Measurements from ENCODE around the gene TMEM208.

TMEM208 gene

DNA sequence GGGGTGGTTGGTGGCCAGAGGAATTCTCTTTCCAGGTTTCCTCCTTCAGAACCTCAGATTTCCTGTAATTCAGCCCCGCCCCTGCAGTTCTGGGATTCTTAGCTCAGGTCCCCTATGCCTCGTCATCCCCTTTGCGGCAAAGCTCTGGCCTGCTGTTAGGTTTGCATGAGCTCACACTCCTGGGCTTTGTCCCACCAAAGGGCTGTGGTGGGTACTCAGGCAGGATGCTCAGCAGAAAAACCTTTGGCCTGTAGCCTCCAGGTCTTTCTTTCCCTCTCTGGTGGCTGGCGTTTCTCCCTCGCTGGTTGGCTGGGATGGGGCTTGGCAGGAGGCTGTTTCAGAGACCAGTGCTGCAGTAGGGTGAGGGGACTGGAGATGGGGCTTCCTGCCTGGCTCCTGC, 42.8 kb downstream of the TMEM208 start:
- H3K27ac Mint-ChIP-seq, result no peak overlapping the region
- no peaks in the 10 kb centered on the region for H3K9me3 Mint-ChIP-seq
- no peaks in the 10 kb centered on the region for H3K4me1 Mint-ChIP-seq (ENCODE audit: low read depth)
- DNase-seq (ENCODE audit: low spot score), result no peak
- no peak overlapping the region for H3K4me3 Mint-ChIP-seq
- H3K36me3 Mint-ChIP-seq (ENCODE audit: low read depth), result peaks cover 3% of the 10 kb centered on the region
- no peaks in the 10 kb centered on the region for H3K27me3 Mint-ChIP-seq (ENCODE audit: low read depth)

- H3K36me3 Mint-ChIP-seq (ENCODE audit: low read depth), result peaks cover 3% of the 10 kb centered on the region
- no peaks in the 10 kb centered on the region for H3K27me3 Mint-ChIP-seq (ENCODE audit: low read depth)
Measured at GRCh38 chr16:67270931-67271338, 44.0 kb downstream of the TMEM208 start.

GRCh38 chr16:67271446-67271845, 44.5 kb downstream of the TMEM208 start:
- no peak overlapping the region for H3K27ac Mint-ChIP-seq
- no peaks in the 10 kb centered on the region for H3K27me3 Mint-ChIP-seq (ENCODE audit: low read depth)
- H3K36me3 Mint-ChIP-seq (ENCODE audit: low read depth), result peaks cover 5% of the 10 kb centered on the region
- DNase-seq (ENCODE audit: low spot score), result no peak
- no peak overlapping the region for H3K4me3 Mint-ChIP-seq
- H3K9me3 Mint-ChIP-seq, result no peaks in the 10 kb centered on the region
- H3K4me1 Mint-ChIP-seq (ENCODE audit: low read depth), result no peaks in the 10 kb centered on the region

More at GRCh38 chr16:67270931-67271338, 44.0 kb downstream of the TMEM208 start:
- no peak for DNase-seq (ENCODE audit: low spot score)
- H3K9me3 Mint-ChIP-seq, result no peaks in the 10 kb centered on the region
- no peaks in the 10 kb centered on the region for H3K4me1 Mint-ChIP-seq (ENCODE audit: low read depth)
- H3K4me3 Mint-ChIP-seq, result no peak overlapping the region
- no peak overlapping the region for H3K27ac Mint-ChIP-seq

- H3K36me3 Mint-ChIP-seq (ENCODE audit: low read depth), result peaks cover 12% of the 10 kb centered on the region
- H3K27ac Mint-ChIP-seq, result no peak overlapping the region
- no peak overlapping the region for H3K4me3 Mint-ChIP-seq
- no peaks in the 10 kb centered on the region for H3K9me3 Mint-ChIP-seq
- H3K27me3 Mint-ChIP-seq (ENCODE audit: low read depth), result no peaks in the 10 kb centered on the region
- H3K4me1 Mint-ChIP-seq (ENCODE audit: low read depth), result peaks cover 12% of the 10 kb centered on the region
- no peak for DNase-seq (ENCODE audit: low spot score)
Measured at GRCh38 chr16:67275321-67275720, 48.4 kb downstream of the TMEM208 start.

- DNase-seq (ENCODE audit: low spot score), result peak; percentile 35
- Mint-ChIP-seq H3K27me3 (ENCODE audit: low read depth) (no peaks in the 10 kb centered on the region), H3K4me1 (ENCODE audit: low read depth) (peaks cover 13% of the 10 kb centered on the region), H3K27ac (peak overlapping the region; percentile 70), H3K36me3 (ENCODE audit: low read depth) (peaks cover 12% of the 10 kb centered on the region), H3K9me3 (no peaks in the 10 kb centered on the region), H3K4me3 (peak overlapping the region; percentile 63)
Measured at GRCh38 chr16:67277294-67277998, 50.5 kb downstream of the TMEM208 start.

DNA sequence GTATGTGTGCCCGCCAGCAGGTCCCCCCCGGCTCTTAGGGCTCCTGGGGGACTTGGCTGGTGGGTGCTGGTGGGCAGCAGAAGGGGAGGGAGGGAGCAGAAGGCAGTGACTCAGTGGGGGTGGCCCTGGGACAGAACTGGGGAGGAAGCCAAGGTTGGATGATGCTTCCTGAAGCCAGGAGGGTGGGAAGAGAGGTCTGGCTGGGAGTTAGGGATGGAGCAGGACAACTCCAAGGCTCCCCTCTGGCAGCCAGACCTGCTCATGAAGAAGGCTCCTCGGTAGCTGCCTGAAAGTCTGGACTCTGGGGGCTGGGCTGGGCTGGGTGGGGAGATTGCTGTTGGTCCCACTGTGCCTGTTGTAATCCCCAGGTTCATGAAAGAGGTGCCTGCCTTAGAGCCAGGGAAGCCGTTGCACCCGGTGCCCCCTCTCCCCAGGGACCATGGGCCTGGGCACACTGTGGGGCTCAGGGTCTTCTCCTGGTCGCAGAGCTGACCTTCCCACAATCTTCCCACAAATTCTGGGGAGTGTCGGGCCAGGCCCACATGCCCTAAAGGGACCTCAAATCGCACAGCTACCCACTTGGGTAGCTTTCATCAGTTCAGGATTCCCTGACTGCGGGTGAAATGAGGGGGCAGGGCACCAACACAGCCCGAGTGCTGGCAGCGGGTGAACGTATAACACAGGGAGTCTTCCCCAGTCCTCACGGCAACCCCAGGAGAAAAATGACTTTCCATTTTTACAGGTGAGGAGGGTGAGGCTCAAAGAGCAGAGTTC, 51.3 kb downstream of the TMEM208 start:
- Mint-ChIP-seq H3K9me3 (no peaks in the 10 kb centered on the region), H3K4me3 (peak overlapping the region; percentile 88), H3K36me3 (ENCODE audit: low read depth) (peaks cover 12% of the 10 kb centered on the region), H3K27ac (peak overlapping the region; percentile 77), H3K27me3 (ENCODE audit: low read depth) (no peaks in the 10 kb centered on the region), H3K4me1 (ENCODE audit: low read depth) (peaks cover 13% of the 10 kb centered on the region)
- no peak for DNase-seq (ENCODE audit: low spot score)

Data from T-helper 2 cell treated with Interferon-gamma antibody and Interleukin-4, amounts not matched to agents 5 μg/mL and 100 μg/mL, for 36 hours (primary cell).